Urinary bladder (tissue), 4 donors: ENCODE measurements around the gene KANK4. TPM values are rescaled to one million over a fixed set of nuclear protein-coding genes. Genes with fewer than 3 reads are reported as not detected.

Experiments
- DNase-seq: peaks from one replicate; pipeline ENCODE4 v3.0.0-alpha.2; 2015; ENCODE audit errors: extremely low spot score
- H3K27ac ChIP-seq: one replicate; pipeline ENCODE4 v1.5.1; 2013; ENCODE audit warnings: low read depth, mild to moderate bottlenecking, moderate library complexity
- H3K36me3 ChIP-seq: one replicate; pipeline ENCODE4 v1.6.1; 2013; ENCODE audit warnings: mild to moderate bottlenecking, moderate library complexity; ENCODE audit not compliant: insufficient read depth
- H3K4me1 ChIP-seq: one replicate; pipeline ENCODE4 v1.6.1; 2013; ENCODE audit warnings: mild to moderate bottlenecking, moderate library complexity; ENCODE audit not compliant: insufficient read depth
- H3K4me3 ChIP-seq: one replicate; pipeline ENCODE4 v1.5.1; 2013; ENCODE audit warnings: low read depth, low read length
- WGBS: extraction: QIAGEN DNeasy Blood & Tissue Kit; methylation state at CpG from one replicate; pipeline ENCODE4 v1.1.7; 2013; 5-methylcytosine and 5-hydroxymethylcytosine counted together
- polyA plus RNA-seq: library from polyadenylated mRNA; stranded (reverse); fragments of 200-250 nt; gene quantifications from one replicate; pipeline ENCODE4 v1.2.3, GENCODE V29; 2013
- total RNA-seq: library from RNA; depleted of rRNA; stranded (reverse); fragments of >200 nt; gene quantifications from one replicate; pipeline ENCODE4 v1.2.3, GENCODE V29; 2014
- donor health status: healthy with polysubstance abuse.
- donor health status: healthy.

The KANK4 gene
- 6.2 TPM for total RNA-seq
- polyA plus RNA-seq, result 0.57 TPM

DNA sequence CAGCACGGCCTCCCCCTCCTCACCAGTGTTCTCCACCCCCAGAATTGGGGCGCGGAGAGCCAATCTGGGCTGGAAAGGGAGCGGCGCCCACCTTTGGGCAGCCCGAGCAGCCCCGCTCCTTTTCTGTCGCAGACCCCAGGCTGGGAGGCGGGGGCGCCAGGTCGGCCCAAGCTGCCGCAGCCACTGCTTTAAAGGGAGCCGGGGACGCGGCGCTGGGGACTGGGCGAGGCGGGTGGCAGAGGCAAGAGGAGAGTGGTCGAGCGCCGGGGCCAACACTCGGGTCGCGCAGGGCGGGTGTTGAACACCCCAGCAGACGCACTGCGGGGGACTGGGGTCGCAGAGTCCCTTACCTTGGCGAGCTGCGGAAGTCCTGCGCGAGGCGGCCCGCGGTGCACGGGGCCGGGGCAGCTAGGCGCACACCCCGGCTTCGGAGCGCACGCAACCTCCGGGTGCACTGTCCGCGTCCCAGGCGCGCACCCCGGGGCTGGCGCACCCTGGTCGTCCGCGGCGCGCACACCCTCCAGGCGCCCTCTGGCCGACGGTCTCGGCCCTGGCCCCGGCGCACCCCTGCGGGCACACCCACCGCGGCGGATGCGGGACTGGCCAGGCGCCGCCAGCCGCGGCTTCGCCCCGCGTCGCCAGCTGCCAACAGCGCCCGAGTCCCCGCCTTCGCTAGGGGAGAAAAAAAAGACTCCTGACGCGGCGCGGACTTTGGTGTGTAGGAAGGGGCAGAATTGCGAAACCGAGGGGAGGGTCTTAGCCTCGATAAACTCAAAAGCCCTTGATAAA lies at the start of gene KANK4:
Gene KANK4 (minus strand): TSS at position 679 of the 789 bp plus-strand sequence. CDS start 37,870 bp downstream, outside the sequence.
- WGBS, result 1% methylated on average over 84 of the region's 84 CpGs

DNA sequence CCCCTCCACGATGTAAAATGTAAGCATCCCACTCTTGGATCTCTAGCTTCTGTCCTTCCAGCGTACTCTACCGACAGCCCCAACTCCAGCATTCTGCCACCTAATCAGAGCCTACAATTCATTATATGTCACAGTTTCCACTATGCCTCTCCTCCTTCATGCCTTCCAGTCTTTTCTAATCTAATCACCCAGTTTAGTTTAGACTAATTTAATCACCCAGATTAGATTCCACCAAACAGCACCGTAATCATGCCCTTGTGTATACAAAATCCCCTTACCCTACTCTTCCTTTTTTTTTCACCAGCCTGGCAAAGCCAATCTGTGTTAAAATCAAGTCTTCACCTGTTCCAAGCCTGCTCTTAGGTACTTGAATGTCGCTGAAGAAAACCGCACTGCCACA lies 49.8 kb upstream of the KANK4 start:
- no peak overlapping the region for H3K4me3 ChIP-seq
- WGBS, result 72% methylated on average over 6 of the region's 6 CpGs

More for the DNA sequence above, at the start of gene KANK4:
- H3K4me3 ChIP-seq, result peak within 1 kb of the TSS; percentile 40
- H3K4me1 ChIP-seq, result peaks cover 3% of the 10 kb centered on the region
- H3K27ac ChIP-seq, result no peak within 1 kb of the TSS
- no peaks in the 10 kb centered on the region for H3K36me3 ChIP-seq
- no peak for DNase-seq

DNA sequence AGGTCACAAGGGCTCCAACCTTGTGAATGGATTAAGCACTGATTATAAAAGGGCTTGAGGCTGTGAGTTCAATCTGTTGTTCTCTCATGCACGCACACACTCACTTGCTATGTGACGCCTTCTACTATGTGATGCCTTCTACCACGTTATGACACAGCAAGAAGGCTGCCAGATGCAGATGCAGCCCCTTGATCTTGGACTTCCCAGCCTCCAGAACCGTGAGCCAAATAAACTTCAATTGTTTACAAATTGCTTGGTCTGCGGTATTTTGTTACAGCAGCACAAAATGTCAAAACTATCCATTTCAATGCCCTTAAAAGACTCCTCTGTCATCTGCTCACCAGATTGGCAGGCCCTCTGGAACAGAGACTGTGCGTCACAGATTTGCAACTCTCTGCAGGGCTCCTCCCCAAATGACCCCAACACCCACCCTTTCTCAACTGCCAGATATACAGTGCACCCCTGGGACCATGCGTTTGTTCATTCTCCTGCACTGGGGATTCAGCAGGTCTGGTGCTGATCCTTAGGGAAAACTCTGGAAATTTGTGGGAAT lies 47.8 kb upstream of the KANK4 start:
- H3K36me3 ChIP-seq, result no peaks in the 10 kb centered on the region
- no peak for DNase-seq
- no peak overlapping the region for H3K4me3 ChIP-seq
- H3K27ac ChIP-seq, result no peak overlapping the region
- H3K4me1 ChIP-seq, result no peaks in the 10 kb centered on the region
- 80% methylated on average over 7 of the region's 7 CpGs for WGBS

More for the DNA sequence above, 49.8 kb upstream of the KANK4 start:
- DNase-seq, result no peak
- Histone ChIP-seq H3K4me1 (no peaks in the 10 kb centered on the region), H3K36me3 (no peaks in the 10 kb centered on the region), H3K27ac (no peak overlapping the region)

DNA sequence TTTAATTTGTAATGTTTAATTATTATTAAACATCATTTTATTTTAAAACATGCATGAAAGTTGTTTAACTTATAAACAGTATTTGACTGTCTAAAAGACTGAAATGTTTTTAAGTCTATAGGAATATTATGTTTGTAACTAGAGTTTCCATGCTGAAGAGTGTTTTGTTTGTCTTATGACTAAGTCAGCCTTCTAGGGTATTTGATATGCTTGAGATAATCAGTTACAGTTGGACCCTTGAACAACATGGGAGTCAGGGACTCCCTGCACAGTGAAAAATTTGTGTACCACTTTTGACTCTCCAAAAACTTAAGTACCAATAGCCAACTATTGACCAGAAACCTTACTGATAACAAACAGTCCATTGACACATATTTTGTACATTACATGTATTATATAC lies 45.5 kb upstream of the KANK4 start:
- Histone ChIP-seq H3K36me3 (no peaks in the 10 kb centered on the region), H3K27ac (no peak overlapping the region), H3K4me1 (no peaks in the 10 kb centered on the region), H3K4me3 (no peak overlapping the region)
- no peak for DNase-seq

DNA sequence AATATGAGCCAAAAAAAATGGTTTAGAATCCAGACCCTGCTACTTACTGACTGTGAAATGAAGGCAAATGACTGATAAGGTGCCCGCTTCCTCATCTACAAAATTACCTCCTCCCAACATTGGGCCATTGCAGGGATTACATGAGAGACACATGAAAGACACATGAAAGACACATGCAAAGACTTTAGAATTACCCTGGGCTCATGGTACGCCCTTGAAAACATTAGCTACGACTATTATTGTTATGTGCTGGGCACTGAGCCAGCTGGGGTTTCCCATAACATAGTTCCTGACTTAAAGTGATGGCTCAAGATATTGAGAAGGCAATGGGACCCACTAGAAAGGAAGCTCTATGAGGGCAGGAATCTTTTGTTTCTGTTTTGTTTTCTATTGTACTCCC lies 43.7 kb upstream of the KANK4 start:
- 62% methylated on average over 3 of the region's 3 CpGs for WGBS
- no peak overlapping the region for H3K27ac ChIP-seq
- no peak for DNase-seq
- H3K4me1 ChIP-seq, result no peaks in the 10 kb centered on the region
- no peak overlapping the region for H3K4me3 ChIP-seq
- H3K36me3 ChIP-seq, result no peaks in the 10 kb centered on the region

DNA sequence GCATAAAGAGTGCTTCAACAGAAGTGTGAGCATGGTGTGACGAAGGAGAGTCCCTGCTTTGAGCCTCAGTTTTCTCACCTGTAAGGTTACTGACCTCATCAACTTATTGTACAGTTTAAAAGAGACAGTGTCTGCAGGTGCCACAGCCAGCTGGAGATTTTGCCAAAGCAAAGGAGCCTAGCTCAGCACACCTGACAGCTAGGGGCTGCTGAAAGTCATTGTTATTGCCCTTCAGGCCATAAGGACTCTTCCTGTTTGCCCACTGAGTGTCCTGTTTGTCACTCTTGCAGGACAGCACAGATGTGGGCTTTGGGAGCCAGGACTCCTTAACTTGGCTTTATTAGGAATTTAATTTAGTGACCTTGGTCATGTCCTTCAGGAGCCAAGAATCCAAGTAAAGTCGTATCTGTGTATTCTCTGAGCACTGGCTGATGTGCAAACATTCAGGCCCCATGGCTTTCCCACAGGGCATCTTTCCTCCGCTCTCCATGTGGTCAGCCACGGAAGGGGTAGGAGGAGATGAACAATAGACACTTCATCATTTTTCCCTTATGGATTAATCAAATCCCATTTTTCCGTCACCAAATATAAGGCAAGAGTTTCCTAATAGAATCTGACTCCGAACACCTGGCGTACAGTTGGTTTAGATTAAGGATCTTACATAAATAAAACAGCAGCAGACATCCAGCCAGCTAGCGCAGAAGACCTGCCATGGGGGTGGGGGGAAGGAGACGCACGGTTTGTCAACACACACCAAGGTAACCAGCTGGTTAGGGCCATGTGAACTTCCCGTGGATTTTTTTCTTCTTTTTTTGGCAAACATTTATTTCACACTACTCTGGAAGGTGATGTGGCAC lies 43.1 kb upstream of the KANK4 start:
- Histone ChIP-seq H3K4me3 (no peak overlapping the region), H3K4me1 (no peaks in the 10 kb centered on the region), H3K36me3 (no peaks in the 10 kb centered on the region), H3K27ac (no peak overlapping the region)
- WGBS, result 55% methylated on average over 11 of the region's 11 CpGs
- no peak for DNase-seq

DNA sequence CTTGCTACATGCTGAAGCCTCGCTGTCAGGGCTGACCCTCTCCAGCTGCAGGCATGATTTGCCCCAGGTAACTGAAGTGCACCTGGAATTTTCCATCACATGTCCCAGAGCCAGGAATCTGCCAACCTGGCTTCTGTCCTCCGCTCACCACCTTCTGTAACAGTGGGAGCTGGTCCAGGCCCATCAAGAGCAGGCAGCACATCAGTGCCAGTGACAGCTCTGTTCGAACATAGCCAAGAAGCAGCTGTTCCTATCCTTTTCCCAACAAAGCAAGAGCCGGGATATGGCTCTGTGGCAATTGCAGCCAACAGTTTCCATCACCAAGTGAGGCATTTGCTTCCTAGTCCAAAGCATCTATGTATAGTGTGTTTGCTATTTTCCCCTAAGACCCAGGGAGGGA lies 42.2 kb upstream of the KANK4 start:
- WGBS, result 77% methylated on average over 4 of the region's 4 CpGs
- H3K4me3 ChIP-seq, result no peak overlapping the region
- H3K4me1 ChIP-seq, result no peaks in the 10 kb centered on the region
- no peak overlapping the region for H3K27ac ChIP-seq
- DNase-seq, result no peak
- no peaks in the 10 kb centered on the region for H3K36me3 ChIP-seq

DNA sequence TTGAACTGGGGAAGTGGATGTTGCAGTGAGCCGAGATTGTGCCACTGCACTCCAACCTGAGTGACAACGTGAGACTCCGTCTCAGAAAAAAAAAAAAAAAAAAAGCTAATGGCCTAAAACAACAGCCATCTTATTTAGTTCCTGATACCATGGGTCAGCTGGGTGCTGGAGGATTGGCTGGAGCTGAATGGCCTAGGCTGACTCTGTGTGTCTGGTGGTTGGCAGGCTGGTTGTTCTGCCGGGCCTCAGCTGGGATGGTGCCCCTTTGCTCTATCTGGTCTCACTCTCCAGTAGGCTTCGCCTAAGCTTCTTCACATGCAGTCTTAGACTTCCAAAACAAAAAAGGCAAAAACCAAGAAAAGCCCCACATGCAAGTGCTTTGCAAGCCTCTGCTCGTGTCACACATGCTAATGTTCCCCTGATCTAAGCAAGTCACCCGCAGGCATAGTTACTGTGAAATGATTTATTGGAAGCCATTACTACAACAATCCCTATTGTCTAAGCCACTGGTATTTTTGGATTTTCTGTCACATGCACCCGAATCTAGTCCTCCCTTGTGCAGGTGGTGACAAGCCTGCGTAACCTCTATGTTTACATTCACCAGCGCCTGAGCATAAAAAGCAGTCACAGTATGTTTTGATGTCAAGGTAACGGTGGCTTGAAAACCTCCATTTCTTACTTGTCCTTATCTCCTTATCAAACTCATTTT lies 39.6 kb upstream of the KANK4 start:
- no peak overlapping the region for H3K27ac ChIP-seq
- 61% methylated on average over 11 of the region's 11 CpGs for WGBS
- no peaks in the 10 kb centered on the region for H3K36me3 ChIP-seq
- peak; percentile 61 for DNase-seq
- no peak overlapping the region for H3K4me3 ChIP-seq
- no peaks in the 10 kb centered on the region for H3K4me1 ChIP-seq

DNA sequence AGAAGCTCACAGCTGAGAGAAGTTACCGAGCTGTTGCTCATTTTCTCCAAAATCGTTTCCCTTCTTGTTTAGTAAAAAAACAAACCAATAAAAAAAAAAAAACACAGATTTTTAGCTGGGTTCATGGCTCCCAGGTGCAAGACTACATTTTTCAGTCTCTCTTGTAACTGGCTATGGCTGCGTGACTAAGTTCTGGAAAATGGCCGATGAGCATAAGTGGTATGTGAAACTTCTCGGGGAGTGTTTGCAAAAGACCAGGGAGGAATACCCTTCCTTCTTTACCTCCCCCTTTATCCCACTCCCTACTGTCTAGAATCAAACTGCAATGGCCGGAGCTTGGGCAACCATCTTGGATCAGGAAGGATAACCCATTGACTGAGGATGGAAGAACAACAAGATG lies 38.7 kb upstream of the KANK4 start:
- 91% methylated on average over 6 of the region's 6 CpGs for WGBS
- H3K4me3 ChIP-seq, result no peak overlapping the region
- H3K36me3 ChIP-seq, result no peaks in the 10 kb centered on the region
- H3K4me1 ChIP-seq, result no peaks in the 10 kb centered on the region
- no peak for DNase-seq
- H3K27ac ChIP-seq, result no peak overlapping the region

DNA sequence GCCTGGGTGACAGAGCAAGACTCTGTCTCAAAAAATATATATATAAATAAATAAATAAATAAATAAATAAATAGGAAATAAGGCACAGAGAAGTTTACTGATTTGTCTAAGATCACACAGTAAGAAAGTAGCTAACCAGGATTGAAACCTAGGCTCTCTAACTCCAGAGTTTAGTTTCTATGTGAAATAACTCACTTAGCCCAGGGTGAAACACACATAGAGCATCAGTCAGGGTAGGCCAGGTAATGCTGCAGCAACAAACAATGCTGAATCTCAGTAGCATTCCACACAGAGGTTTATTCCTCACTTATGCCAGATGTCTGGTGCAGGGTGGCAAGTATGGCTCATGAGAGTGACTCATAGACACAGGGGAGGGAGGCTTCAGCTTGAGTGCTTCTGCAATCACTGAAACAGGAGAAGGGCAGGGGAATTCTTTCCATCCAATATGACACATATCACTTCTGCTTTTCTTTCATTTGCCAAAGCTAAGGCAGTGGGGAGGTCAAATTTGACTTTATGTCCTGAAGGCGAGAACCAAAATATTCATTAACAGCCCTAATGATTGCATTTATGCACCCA lies 37.1 kb upstream of the KANK4 start:
- Histone ChIP-seq H3K4me1 (no peaks in the 10 kb centered on the region), H3K36me3 (no peaks in the 10 kb centered on the region), H3K27ac (no peak overlapping the region), H3K4me3 (no peak overlapping the region)
- 97% methylated on average over 1 of the region's 1 CpG for WGBS
- no peak for DNase-seq

DNA sequence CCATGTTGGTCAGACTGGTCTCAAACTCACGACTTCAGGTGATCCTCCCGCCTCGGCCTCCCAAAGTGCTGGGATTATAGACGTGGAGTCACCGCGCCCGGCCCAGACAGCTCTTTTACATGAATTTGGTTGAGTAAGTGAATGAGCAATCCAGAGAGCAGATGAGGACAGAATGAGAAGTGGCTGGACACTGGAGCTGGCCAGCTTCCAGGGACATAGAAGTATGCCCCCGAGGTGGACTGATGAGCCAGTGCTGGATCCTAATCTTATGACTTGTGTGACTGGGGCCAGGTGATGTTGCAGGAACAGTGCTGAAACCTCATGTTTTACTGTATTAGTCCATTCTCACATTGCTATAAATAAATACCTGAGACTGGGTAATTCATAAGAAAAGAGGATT lies 35.9 kb upstream of the KANK4 start:
- WGBS, result 88% methylated on average over 8 of the region's 8 CpGs
- Histone ChIP-seq H3K27ac (no peak overlapping the region), H3K4me3 (no peak overlapping the region), H3K36me3 (no peaks in the 10 kb centered on the region), H3K4me1 (no peaks in the 10 kb centered on the region)
- DNase-seq, result no peak

DNA sequence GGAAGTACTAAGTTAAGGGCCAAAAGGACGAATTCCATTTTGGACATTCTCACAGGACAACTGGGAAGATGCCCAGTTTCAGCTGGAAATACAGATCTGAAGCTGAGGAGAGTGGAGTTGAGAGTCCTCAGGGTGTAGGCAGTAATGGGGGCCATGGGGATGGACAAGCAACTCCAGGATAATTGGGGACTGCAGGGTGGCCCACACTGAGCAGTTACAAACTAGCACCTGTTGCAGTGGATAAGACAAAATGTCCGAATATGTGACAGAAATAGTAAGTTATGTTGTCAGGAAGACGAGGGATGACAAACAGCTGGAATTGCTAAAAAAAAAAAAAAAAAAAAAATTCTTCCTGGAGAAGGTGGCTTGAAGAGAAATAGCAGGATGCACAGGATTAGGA lies 34.6 kb upstream of the KANK4 start:
- DNase-seq, result no peak
- WGBS, result 55% methylated on average over 3 of the region's 3 CpGs
- Histone ChIP-seq H3K4me3 (no peak overlapping the region), H3K4me1 (no peaks in the 10 kb centered on the region), H3K27ac (no peak overlapping the region), H3K36me3 (no peaks in the 10 kb centered on the region)

DNA sequence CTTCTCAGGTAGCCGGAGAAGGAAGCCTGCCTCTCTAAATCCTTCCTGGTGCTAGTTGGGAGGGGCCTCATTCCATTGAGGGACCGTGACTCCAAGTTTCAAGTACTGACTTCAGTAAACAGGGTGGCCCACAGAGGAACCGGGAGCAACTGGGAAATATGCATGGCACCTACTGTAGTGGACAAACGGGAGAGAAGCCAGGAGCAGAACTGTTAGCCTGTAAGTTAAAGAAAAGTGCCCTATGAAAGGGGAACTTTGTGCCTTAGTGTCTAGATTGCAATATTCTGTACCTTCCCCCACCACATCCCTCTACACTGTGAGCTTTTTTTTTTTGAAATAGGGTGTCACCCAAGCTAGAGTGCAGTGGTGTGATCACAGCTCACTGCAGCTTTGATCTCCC lies 33.2 kb upstream of the KANK4 start:
- H3K36me3 ChIP-seq, result no peaks in the 10 kb centered on the region
- H3K4me3 ChIP-seq, result no peak overlapping the region
- no peak overlapping the region for H3K27ac ChIP-seq
- H3K4me1 ChIP-seq, result no peaks in the 10 kb centered on the region
- WGBS, result 79% methylated on average over 4 of the region's 4 CpGs
- DNase-seq, result no peak
